Activated CD4-positive, alpha-beta T cell treated with anti-CD3 and anti-CD28 coated beads, Interleukin-10, Interleukin-2, amounts not matched to agents 100 ng/mL and 50 ng/mL, durations not matched to agents 16 hours and 8 hours (primary cell): ENCODE results near the gene ERC1.
"Not testable (repeated sequence)": the region's sequence is repeated elsewhere in the genome, so short reads cannot be mapped to it uniquely, and the experiment has no call there.

ENCODE experiments used
- DNase-seq: peaks from one replicate; pipeline ENCODE4 v3.0.0-alpha.2; 2020

The ERC1 gene

GRCh38 chr12:1080520-1081223 lies 89.6 kb downstream of the ERC1 start:
- peak; percentile 31 for DNase-seq

- no peak for DNase-seq
Observed at GRCh38 chr12:1083151-1083888, 92.3 kb downstream of the ERC1 start.

GRCh38 chr12:1083889-1084262 lies 92.9 kb downstream of the ERC1 start:
- no peak for DNase-seq

- no peak for DNase-seq
Observed at GRCh38 chr12:1091350-1091749, 100.3 kb downstream of the ERC1 start.

GRCh38 chr12:1093166-1093751 lies 102.2 kb downstream of the ERC1 start:
- peak; percentile 60 for DNase-seq

GRCh38 chr12:1094714-1095113 lies 103.7 kb downstream of the ERC1 start:
- DNase-seq: peak; percentile 11

- DNase-seq: peak; percentile 68
Observed at GRCh38 chr12:1099158-1099557, 108.1 kb downstream of the ERC1 start.

- not testable (repeated sequence) for DNase-seq
Observed at GRCh38 chr12:1099618-1100017, 108.6 kb downstream of the ERC1 start.

- no peak for DNase-seq
Observed at GRCh38 chr12:1102115-1102514, 111.1 kb downstream of the ERC1 start.

GRCh38 chr12:1102791-1103450 lies 111.9 kb downstream of the ERC1 start:
- DNase-seq: no peak

- DNase-seq: peak; percentile 18
Observed at GRCh38 chr12:1103632-1104031, 112.6 kb downstream of the ERC1 start.

GRCh38 chr12:1104088-1104800 lies 113.2 kb downstream of the ERC1 start:
- DNase-seq: no peak

GRCh38 chr12:1107669-1108068 lies 116.6 kb downstream of the ERC1 start:
- no peak for DNase-seq

GRCh38 chr12:1108276-1108675 lies 117.3 kb downstream of the ERC1 start:
- DNase-seq: peak; percentile 42

- DNase-seq: peak; percentile 31
Observed at GRCh38 chr12:1115484-1116231, 124.6 kb downstream of the ERC1 start.

- no peak for DNase-seq
Observed at GRCh38 chr12:1117371-1117770, 126.3 kb downstream of the ERC1 start.

- DNase-seq: peak; percentile 73
Observed at GRCh38 chr12:1117970-1118563, 127.0 kb downstream of the ERC1 start.

- DNase-seq: peak; percentile 58
Observed at GRCh38 chr12:1122786-1123185, 131.8 kb downstream of the ERC1 start.

- peak; percentile 66 for DNase-seq
Observed at GRCh38 chr12:1126091-1126490, 135.1 kb downstream of the ERC1 start.

- no peak for DNase-seq
Observed at GRCh38 chr12:1127021-1127420, 136.0 kb downstream of the ERC1 start.

GRCh38 chr12:1130164-1130563 lies 139.1 kb downstream of the ERC1 start:
- no peak for DNase-seq

- DNase-seq: no peak
Observed at GRCh38 chr12:1130571-1130970, 139.5 kb downstream of the ERC1 start.
